ENCODE data around the gene NT5DC1.

NT5DC1 gene

GRCh38 chr6:116100419-116101301, at the start of gene NT5DC1:
TSS of gene NT5DC1 (plus strand) at chr6:116100853. CDS start at chr6:116100931, 78 bp downstream.
- peak; percentile 93 for ATAC-seq (ENCODE audit: low read depth)
- TF ChIP-seq CTCF (IDR thresholded peaks at IDR 0.05; ENCODE audit: poor library complexity, severe bottlenecking): peak; percentile 56
- Histone ChIP-seq H3K27ac (ENCODE audit: poor library complexity, severe bottlenecking) (peak within 1 kb of the TSS; percentile 78), H3K36me3 (ENCODE audit: low read depth) (no peaks in the 10 kb centered on the region), H3K27me3 (ENCODE audit: insufficient read depth, poor library complexity, severe bottlenecking) (no peaks in the 10 kb centered on the region), H3K4me1 (ENCODE audit: insufficient read depth, poor library complexity, severe bottlenecking) (peaks cover 5% of the 10 kb centered on the region), H3K9me3 (ENCODE audit: severe bottlenecking) (no peaks in the 10 kb centered on the region), H3K4me3 (ENCODE audit: severe bottlenecking) (peak within 1 kb of the TSS; percentile 51)
- DNase-seq (ENCODE audit: low spot score): peak; percentile 81

- H3K36me3 ChIP-seq (ENCODE audit: low read depth): no peaks in the 10 kb centered on the region
- no peak overlapping the region for H3K4me3 ChIP-seq (ENCODE audit: severe bottlenecking)
- no peak for ATAC-seq (ENCODE audit: low read depth)
- H3K9me3 ChIP-seq (ENCODE audit: severe bottlenecking): no peaks in the 10 kb centered on the region
- DNase-seq (ENCODE audit: low spot score): no peak
- no peak for TF ChIP-seq CTCF (IDR thresholded peaks at IDR 0.05; ENCODE audit: poor library complexity, severe bottlenecking)
- H3K4me1 ChIP-seq (ENCODE audit: insufficient read depth, poor library complexity, severe bottlenecking): peaks cover 8% of the 10 kb centered on the region
- no peaks in the 10 kb centered on the region for H3K27me3 ChIP-seq (ENCODE audit: insufficient read depth, poor library complexity, severe bottlenecking)
- H3K27ac ChIP-seq (ENCODE audit: poor library complexity, severe bottlenecking): no peak overlapping the region
These were observed 49.4 kb upstream of the NT5DC1 start for GRCh38 chr6:116051244-116051643.

- peaks cover 16% of the 10 kb centered on the region for H3K4me1 ChIP-seq (ENCODE audit: insufficient read depth, poor library complexity, severe bottlenecking)
- no peak overlapping the region for H3K27ac ChIP-seq (ENCODE audit: poor library complexity, severe bottlenecking)
- ATAC-seq (ENCODE audit: low read depth): no peak
- H3K4me3 ChIP-seq (ENCODE audit: severe bottlenecking): no peak overlapping the region
- H3K36me3 ChIP-seq (ENCODE audit: low read depth): no peaks in the 10 kb centered on the region
- TF ChIP-seq CTCF (IDR thresholded peaks at IDR 0.05; ENCODE audit: poor library complexity, severe bottlenecking): no peak
- no peaks in the 10 kb centered on the region for H3K27me3 ChIP-seq (ENCODE audit: insufficient read depth, poor library complexity, severe bottlenecking)
- H3K9me3 ChIP-seq (ENCODE audit: severe bottlenecking): no peaks in the 10 kb centered on the region
- no peak for DNase-seq (ENCODE audit: low spot score)
These were observed 45.1 kb upstream of the NT5DC1 start for GRCh38 chr6:116055513-116055912.

GRCh38 chr6:116057766-116058165, 42.9 kb upstream of the NT5DC1 start:
- H3K36me3 ChIP-seq (ENCODE audit: low read depth): no peaks in the 10 kb centered on the region
- H3K9me3 ChIP-seq (ENCODE audit: severe bottlenecking): no peaks in the 10 kb centered on the region
- no peaks in the 10 kb centered on the region for H3K27me3 ChIP-seq (ENCODE audit: insufficient read depth, poor library complexity, severe bottlenecking)
- H3K27ac ChIP-seq (ENCODE audit: poor library complexity, severe bottlenecking): no peak overlapping the region
- no peak for DNase-seq (ENCODE audit: low spot score)
- no peak for ATAC-seq (ENCODE audit: low read depth)
- TF ChIP-seq CTCF (IDR thresholded peaks at IDR 0.05; ENCODE audit: poor library complexity, severe bottlenecking): no peak
- no peak overlapping the region for H3K4me3 ChIP-seq (ENCODE audit: severe bottlenecking)
- peaks cover 16% of the 10 kb centered on the region for H3K4me1 ChIP-seq (ENCODE audit: insufficient read depth, poor library complexity, severe bottlenecking)

Measured in RWPE2 (cell line).